DOHH2 (cell line): ENCODE results near the gene NQO2.

Source experiments
- CTCF ChIP-seq: fragments of 200-600 bp; sonication (generic); IDR thresholded peaks from one replicate; pipeline ENCODE4 v1.5.1; 2014; ENCODE audit warnings: antibody characterized with exemption, mild to moderate bottlenecking, low read depth, low read length; ENCODE audit not compliant: poor library complexity, severe bottlenecking
- EZH2phosphoT487 ChIP-seq: fragments of 200-600 bp; sonication (generic); IDR thresholded peaks from 2 replicates; pipeline ENCODE4 v1.6.1; 2017; ENCODE audit warnings: borderline replicate concordance, mild to moderate bottlenecking, antibody characterized with exemption, low read length, moderate library complexity, mixed read lengths

DNA sequence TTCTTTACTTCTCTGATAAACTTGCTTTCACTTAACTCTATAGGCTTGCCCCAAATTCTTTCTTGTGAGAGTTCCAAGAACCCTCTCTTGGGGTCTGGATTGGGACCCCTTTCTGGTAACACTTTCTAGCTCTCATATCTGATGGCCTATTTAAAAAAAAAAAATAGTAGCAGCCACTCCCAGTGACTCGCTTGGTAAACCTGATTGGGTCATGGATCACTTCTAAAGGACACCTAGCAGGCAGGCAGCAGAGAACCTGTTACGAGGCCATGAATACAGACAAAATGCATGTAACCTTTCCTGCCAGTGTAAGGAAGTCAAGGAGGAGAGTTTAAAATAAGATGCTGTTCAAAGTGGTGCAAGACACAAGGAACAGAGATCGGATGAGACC, 19.2 kb upstream of the NQO2 start:
- TF ChIP-seq EZH2phosphoT487, result no peak
- no peak for TF ChIP-seq CTCF
